ENCODE data around the gene EMILIN2.

DNA sequence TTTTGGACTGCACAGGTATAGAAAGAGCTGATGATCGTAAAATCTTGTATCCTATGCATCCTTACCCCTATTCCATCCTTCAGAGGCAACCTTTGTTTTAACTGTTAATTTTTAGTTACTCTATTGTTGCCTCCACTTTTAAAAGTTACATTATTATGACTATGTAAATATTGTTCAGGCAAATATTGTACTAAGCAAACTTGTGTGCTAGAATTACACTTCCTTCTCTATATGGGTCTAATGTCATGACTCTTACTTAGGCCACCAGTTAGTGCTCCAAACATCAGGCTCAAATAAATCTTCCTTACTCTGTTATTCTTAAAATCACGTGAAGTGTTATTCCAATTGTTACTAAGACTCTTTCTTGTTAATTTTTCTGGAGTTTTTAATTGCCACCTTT, 47.4 kb upstream of the EMILIN2 start:
- TF ChIP-seq, protein P1, sequence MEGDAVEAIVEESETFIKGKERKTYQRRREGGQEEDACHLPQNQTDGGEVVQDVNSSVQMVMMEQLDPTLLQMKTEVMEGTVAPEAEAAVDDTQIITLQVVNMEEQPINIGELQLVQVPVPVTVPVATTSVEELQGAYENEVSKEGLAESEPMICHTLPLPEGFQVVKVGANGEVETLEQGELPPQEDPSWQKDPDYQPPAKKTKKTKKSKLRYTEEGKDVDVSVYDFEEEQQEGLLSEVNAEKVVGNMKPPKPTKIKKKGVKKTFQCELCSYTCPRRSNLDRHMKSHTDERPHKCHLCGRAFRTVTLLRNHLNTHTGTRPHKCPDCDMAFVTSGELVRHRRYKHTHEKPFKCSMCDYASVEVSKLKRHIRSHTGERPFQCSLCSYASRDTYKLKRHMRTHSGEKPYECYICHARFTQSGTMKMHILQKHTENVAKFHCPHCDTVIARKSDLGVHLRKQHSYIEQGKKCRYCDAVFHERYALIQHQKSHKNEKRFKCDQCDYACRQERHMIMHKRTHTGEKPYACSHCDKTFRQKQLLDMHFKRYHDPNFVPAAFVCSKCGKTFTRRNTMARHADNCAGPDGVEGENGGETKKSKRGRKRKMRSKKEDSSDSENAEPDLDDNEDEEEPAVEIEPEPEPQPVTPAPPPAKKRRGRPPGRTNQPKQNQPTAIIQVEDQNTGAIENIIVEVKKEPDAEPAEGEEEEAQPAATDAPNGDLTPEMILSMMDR (IDR thresholded peaks at IDR 0.05): no peak
- TF ChIP-seq EZH2 (IDR thresholded peaks at IDR 0.05; ENCODE audit: borderline replicate concordance, insufficient read depth, low read depth, low read length, poor library complexity, severe bottlenecking): no peak
